HUES64 (cell line): Measurements from ENCODE around the gene PKN1.

Source experiments
- H3K27ac ChIP-seq: 2 replicates; pipeline ENCODE4 v1.7.0; 2013; ENCODE audit warnings: low read depth, low read length, inconsistent platforms
- H3K27me3 ChIP-seq: 2 replicates; pipeline ENCODE4 v1.6.1; 2013; ENCODE audit warnings: mild to moderate bottlenecking, low read length; ENCODE audit not compliant: insufficient read depth
- H3K36me3 ChIP-seq: 2 replicates; pipeline ENCODE4 v1.6.1; 2013; ENCODE audit warnings: mild to moderate bottlenecking, low read length; ENCODE audit not compliant: insufficient read depth
- H3K4me1 ChIP-seq: 2 replicates; pipeline ENCODE4 v1.6.1; 2013; ENCODE audit warnings: mild to moderate bottlenecking, low read length, moderate library complexity; ENCODE audit not compliant: insufficient read depth
- H3K4me3 ChIP-seq: 2 replicates; pipeline ENCODE4 v1.5.1; 2013; ENCODE audit warnings: mild to moderate bottlenecking, low read length, moderate library complexity
- H3K9ac ChIP-seq: 2 replicates; pipeline ENCODE4 v1.6.1; 2013; ENCODE audit warnings: mild to moderate bottlenecking, low read depth, low read length
- H3K9me3 ChIP-seq: 2 replicates; pipeline ENCODE4 v1.6.1; 2013; ENCODE audit warnings: low read depth, low read length; ENCODE audit not compliant: insufficient read depth
- WGBS: fragments of 150-250, 120-280 bp; methylation state at CpG from one replicate; pipeline ENCODE4 v1.1.7; 2013; ENCODE audit warnings: missing lambda C conversion rate; 5-methylcytosine and 5-hydroxymethylcytosine counted together

Gene PKN1

DNA sequence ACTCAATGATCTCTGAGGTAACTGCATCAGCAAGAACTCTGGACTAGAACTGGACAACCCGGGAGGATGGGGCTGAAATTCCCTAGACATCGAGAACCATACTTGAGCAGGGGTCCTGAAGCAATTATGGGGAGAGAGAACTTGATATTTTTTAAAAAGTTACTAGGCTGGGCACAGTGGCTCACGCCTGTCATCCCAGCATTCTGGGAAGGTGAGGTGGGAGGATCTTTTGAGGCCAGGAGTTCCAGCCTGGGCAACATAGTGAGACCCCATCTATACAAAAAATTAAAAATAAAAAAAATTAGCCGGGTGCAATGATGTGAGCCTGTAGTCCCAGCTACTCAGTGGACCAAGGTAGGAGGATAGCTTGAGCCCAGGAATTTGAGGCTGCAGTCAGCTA is 87.4 kb downstream of the PKN1 start:
- no peaks in the 10 kb centered on the region for H3K27me3 ChIP-seq
- no peaks in the 10 kb centered on the region for H3K9me3 ChIP-seq
- WGBS, result 90% methylated on average over 4 of the region's 4 CpGs
- peaks cover 13% of the 10 kb centered on the region for H3K36me3 ChIP-seq
- 0 out of 2 replicates have a peak overlapping the region, but pooled peaks have one; percentile 36 for H3K27ac ChIP-seq
- no peak overlapping the region for H3K9ac ChIP-seq
- peaks cover 9% of the 10 kb centered on the region; the same call in 1 of the 2 replicates for H3K4me1 ChIP-seq
- no peak overlapping the region for H3K4me3 ChIP-seq
